ENCODE results near the gene PTK7.

The PTK7 gene

DNA sequence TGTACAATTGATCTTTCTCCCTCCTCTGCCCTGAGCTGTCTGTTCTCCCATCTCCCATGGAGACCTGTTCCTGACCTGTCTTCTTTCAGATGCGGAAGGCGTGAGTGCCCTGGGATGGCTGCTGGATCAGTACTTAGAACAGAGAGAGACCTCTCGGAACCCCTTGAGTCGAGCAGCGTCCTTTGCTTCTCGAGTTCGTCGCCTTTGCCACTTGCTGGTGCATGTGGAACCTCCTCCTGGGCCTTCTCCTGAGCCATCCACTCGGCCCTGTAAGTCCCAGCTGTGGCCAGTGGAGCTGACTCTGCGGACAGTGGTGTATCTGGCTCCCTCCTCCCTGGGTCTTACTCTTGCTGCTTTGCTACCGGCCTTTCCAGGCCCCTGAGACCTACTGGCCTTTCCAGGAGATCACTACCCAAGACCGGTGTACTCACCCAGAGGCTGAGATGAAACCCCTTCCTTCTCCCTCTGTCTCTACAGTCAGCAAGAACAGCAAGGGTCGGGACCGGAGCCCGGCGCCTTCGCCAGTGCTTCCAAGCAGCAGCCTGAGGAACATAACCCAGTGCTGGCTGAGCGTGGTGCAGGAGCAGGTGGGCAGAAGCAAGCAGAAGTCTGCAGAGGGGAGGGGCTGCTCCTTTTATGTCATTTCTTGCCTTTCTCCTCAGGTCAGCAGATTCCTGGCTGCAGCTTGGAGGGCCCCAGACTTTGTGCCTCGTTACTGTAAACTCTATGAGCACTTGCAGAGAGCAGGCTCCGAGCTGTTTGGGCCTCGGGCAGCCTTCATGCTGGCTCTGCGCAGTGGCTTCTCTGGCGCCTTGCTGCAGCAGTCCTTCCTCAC is 128.4 kb downstream of the PTK7 start:
- TF ChIP-seq, protein P1, sequence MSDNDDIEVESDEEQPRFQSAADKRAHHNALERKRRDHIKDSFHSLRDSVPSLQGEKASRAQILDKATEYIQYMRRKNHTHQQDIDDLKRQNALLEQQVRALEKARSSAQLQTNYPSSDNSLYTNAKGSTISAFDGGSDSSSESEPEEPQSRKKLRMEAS (IDR thresholded peaks at IDR 0.05; ENCODE audit: low read depth, low read length), result no peak
- TF ChIP-seq, protein P2, sequence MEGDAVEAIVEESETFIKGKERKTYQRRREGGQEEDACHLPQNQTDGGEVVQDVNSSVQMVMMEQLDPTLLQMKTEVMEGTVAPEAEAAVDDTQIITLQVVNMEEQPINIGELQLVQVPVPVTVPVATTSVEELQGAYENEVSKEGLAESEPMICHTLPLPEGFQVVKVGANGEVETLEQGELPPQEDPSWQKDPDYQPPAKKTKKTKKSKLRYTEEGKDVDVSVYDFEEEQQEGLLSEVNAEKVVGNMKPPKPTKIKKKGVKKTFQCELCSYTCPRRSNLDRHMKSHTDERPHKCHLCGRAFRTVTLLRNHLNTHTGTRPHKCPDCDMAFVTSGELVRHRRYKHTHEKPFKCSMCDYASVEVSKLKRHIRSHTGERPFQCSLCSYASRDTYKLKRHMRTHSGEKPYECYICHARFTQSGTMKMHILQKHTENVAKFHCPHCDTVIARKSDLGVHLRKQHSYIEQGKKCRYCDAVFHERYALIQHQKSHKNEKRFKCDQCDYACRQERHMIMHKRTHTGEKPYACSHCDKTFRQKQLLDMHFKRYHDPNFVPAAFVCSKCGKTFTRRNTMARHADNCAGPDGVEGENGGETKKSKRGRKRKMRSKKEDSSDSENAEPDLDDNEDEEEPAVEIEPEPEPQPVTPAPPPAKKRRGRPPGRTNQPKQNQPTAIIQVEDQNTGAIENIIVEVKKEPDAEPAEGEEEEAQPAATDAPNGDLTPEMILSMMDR (IDR thresholded peaks at IDR 0.05; ENCODE audit: low read depth, low read length), result no peak
- TF ChIP-seq MYC (IDR thresholded peaks at IDR 0.05; ENCODE audit: low read depth, low read length), result no peak
- TF ChIP-seq POLR2A (IDR thresholded peaks at IDR 0.05; ENCODE audit: extremely low read depth, insufficient read length), result no peak
- no peak overlapping the region for H3K4me3 ChIP-seq (ENCODE audit: low read depth, low read length)
- DNase-seq (ENCODE audit: low read depth), result no peak

DNA sequence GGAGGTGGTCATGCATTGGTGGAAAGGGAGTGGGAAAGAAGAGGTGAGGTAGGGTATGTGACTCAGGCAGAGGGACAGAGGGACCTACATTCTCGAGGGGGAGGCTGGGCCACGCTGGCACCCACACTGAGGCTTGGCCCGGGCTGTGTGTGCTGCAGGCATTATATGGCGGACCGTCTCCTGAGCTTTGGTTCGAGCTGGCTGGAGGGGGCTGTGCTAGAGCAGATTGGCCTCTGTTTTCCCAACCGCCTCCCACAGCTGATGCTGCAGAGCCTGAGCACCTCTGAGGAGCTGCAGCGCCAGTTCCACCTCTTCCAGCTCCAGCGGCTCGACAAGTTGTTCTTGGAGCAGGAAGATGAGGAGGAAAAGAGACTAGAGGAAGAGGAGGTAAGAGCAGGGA is 129.7 kb downstream of the PTK7 start:
- H3K4me3 ChIP-seq (ENCODE audit: low read depth, low read length), result no peak overlapping the region
- no peak for DNase-seq (ENCODE audit: low read depth)
- TF ChIP-seq, protein P1 (IDR thresholded peaks at IDR 0.05; ENCODE audit: low read depth, low read length), result no peak
- TF ChIP-seq, protein P2 (IDR thresholded peaks at IDR 0.05; ENCODE audit: low read depth, low read length), result no peak
- TF ChIP-seq MYC (IDR thresholded peaks at IDR 0.05; ENCODE audit: low read depth, low read length) (no peak), POLR2A (IDR thresholded peaks at IDR 0.05; ENCODE audit: extremely low read depth, insufficient read length) (no peak)

DNA sequence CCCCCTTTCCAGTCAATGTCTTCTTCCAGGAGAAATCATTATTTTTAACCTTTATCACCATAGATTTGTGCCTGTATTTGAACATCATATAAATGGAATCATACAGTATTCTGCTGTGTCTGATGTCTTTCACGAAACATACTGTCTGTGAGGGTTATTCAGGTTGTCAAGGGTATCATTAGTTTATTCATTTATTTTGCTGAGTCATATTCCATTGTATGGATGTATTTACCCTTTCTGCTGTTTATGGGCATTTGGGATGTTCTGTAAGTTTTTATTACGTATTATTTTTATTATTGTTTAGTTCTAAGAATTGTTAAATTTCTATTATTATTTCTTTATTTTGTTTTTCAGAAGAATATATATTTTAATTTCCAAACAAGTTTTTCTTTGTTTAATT is 131.2 kb downstream of the PTK7 start:
- TF ChIP-seq, protein P2 (IDR thresholded peaks at IDR 0.05; ENCODE audit: low read depth, low read length), result no peak
- TF ChIP-seq POLR2A (IDR thresholded peaks at IDR 0.05; ENCODE audit: extremely low read depth, insufficient read length) (no peak), MYC (IDR thresholded peaks at IDR 0.05; ENCODE audit: low read depth, low read length) (no peak)
- TF ChIP-seq, protein P1 (IDR thresholded peaks at IDR 0.05; ENCODE audit: low read depth, low read length), result no peak
- no peak overlapping the region for H3K4me3 ChIP-seq (ENCODE audit: low read depth, low read length)
- no peak for DNase-seq (ENCODE audit: low read depth)

Measured in NB4 (cell line).